ENCODE results near the gene AACS.

AACS gene

DNA sequence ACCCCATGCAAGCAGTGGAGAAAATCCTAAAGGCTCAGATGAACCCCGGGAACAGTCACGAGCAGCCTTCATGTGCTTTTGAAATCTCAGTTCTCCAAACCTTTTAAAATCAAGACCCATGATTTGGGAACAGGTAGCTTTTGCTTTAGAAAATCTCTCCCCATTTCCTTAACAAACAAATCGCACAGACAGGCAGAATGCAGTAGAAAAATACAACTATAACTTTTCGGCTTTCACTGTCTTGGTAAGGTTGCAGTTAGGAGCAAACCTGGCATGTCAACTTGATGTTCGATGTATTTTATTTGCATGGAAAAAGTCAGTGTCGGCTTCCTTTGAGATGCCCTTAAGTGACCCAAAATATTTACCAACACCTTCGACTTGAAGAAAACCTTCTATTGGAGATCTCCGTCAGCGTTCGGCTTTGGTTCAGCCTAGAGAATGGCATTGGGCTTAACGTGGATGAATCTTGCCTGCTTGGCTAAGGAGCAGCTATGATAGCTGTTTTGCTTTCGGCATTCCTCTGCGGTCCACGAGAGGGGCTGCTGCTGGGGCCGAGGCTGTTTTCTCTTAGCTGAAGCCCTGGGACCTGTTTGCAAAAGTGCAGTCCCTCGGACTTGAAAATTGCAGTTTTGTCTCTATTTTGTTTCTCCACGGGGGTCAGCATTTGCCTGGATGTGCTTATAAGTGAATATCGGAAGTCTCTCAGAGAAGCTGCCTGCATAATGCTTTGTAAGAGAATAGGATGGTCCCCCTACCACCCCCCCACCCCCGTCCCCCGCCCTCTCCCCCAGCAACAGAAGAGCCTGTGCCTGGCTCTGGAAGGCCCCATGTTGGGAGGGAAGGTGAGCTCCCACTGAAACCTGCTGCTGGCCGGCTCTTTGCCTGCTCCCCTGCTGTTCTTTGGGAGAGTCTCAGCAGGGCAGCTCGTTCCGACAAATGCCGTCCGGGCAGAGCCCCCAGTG lies 122.8 kb downstream of the AACS start:
- no peaks in the 10 kb centered on the region for H3K9me3 ChIP-seq (ENCODE audit: control insufficient read depth, low read length)
- peak overlapping the region; percentile 76 for H3K4me3 ChIP-seq (ENCODE audit: insufficient read depth, low read depth, low read length)
- H3K36me3 ChIP-seq (ENCODE audit: control insufficient read depth, insufficient read depth, low read length): no peaks in the 10 kb centered on the region
- no peak overlapping the region for H3K27ac ChIP-seq (ENCODE audit: insufficient read depth, low read depth, low read length, poor library complexity, severe bottlenecking)
- H3K27me3 ChIP-seq (ENCODE audit: control insufficient read depth, insufficient read depth, low read length, poor library complexity, severe bottlenecking): peaks cover 24% of the 10 kb centered on the region
- H3K4me1 ChIP-seq (ENCODE audit: control insufficient read depth, insufficient read depth, low read length): peaks cover 42% of the 10 kb centered on the region
- 0 to 1% methylated on average over 22 to 23 of the region's 25 CpGs for WGBS, 2 experiments

GRCh38 chr12:125189015-125189414 lies 123.8 kb downstream of the AACS start:
- WGBS, 2 experiments: 6 to 7% methylated on average over 8 to 10 of the region's 10 CpGs
- Histone ChIP-seq H3K27me3 (ENCODE audit: control insufficient read depth, insufficient read depth, low read length, poor library complexity, severe bottlenecking) (peaks cover 24% of the 10 kb centered on the region), H3K9me3 (ENCODE audit: control insufficient read depth, low read length) (no peaks in the 10 kb centered on the region), H3K4me1 (ENCODE audit: control insufficient read depth, insufficient read depth, low read length) (peaks cover 40% of the 10 kb centered on the region), H3K36me3 (ENCODE audit: control insufficient read depth, insufficient read depth, low read length) (no peaks in the 10 kb centered on the region), H3K27ac (ENCODE audit: insufficient read depth, low read depth, low read length, poor library complexity, severe bottlenecking) (no peak overlapping the region), H3K4me3 (ENCODE audit: insufficient read depth, low read depth, low read length) (peak overlapping the region; percentile 12)

DNA sequence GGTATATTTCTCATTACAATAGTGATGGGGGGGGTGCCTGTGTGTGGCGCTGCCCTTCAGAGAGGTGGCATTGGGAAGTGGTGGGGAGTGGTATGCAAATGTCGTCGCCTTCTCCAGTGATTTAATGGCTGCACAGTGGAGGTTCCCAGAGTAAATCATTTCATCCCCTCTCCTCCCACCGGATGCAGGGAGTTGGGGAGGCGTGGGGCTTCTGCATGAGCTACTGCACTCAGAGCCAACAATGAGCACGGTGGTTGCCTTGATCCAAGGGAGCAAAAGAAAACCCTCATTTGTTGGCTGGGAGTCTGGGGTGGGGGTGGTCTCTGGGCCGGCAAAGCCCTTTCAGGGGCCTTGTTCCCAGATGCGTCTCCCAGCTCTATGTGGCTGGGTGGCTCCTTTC lies 124.3 kb downstream of the AACS start:
- Histone ChIP-seq H3K4me1 (ENCODE audit: control insufficient read depth, insufficient read depth, low read length) (peaks cover 38% of the 10 kb centered on the region), H3K27ac (ENCODE audit: insufficient read depth, low read depth, low read length, poor library complexity, severe bottlenecking) (no peak overlapping the region), H3K36me3 (ENCODE audit: control insufficient read depth, insufficient read depth, low read length) (no peaks in the 10 kb centered on the region), H3K27me3 (ENCODE audit: control insufficient read depth, insufficient read depth, low read length, poor library complexity, severe bottlenecking) (peaks cover 24% of the 10 kb centered on the region), H3K9me3 (ENCODE audit: control insufficient read depth, low read length) (no peaks in the 10 kb centered on the region), H3K4me3 (ENCODE audit: insufficient read depth, low read depth, low read length) (peak overlapping the region; percentile 12)
- 10 to 14% methylated on average over 8 of the region's 8 CpGs for WGBS, 2 experiments

GRCh38 chr12:125191361-125192087 lies 126.3 kb downstream of the AACS start:
- no peak overlapping the region for H3K4me3 ChIP-seq (ENCODE audit: insufficient read depth, low read depth, low read length)
- H3K27me3 ChIP-seq (ENCODE audit: control insufficient read depth, insufficient read depth, low read length, poor library complexity, severe bottlenecking): peaks cover 21% of the 10 kb centered on the region
- peaks cover 36% of the 10 kb centered on the region for H3K4me1 ChIP-seq (ENCODE audit: control insufficient read depth, insufficient read depth, low read length)
- WGBS, 2 experiments: 87 to 92% methylated on average over 10 of the region's 10 CpGs
- H3K36me3 ChIP-seq (ENCODE audit: control insufficient read depth, insufficient read depth, low read length): no peaks in the 10 kb centered on the region
- H3K9me3 ChIP-seq (ENCODE audit: control insufficient read depth, low read length): no peaks in the 10 kb centered on the region
- no peak overlapping the region for H3K27ac ChIP-seq (ENCODE audit: insufficient read depth, low read depth, low read length, poor library complexity, severe bottlenecking)

DNA sequence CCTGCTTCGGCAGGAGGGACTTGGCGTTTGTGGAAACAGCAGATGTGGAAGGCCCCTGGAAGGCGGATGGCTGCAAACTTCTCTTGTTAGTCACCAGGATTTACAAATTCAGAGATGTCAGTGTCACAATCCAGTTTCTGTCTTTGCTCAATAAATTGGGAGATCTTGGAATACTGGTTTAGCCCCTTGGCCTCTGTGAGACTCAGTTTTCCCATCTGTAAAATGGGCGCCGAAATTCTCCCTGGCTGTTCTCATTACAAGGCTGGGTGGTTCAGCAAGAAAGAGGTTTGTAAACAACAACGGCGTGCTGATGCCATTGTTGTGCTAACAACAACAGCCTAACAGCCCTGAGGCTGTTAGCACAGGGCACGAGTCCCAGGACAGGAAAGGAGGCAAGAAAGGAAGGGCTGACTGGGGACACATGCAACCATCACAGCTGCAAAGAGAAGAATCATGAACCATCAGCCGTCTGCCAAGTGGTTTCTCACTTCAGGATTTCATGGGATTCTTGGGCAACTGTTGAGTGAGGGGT lies 127.5 kb downstream of the AACS start:
- peaks cover 32% of the 10 kb centered on the region for H3K4me1 ChIP-seq (ENCODE audit: control insufficient read depth, insufficient read depth, low read length)
- H3K27ac ChIP-seq (ENCODE audit: insufficient read depth, low read depth, low read length, poor library complexity, severe bottlenecking): no peak overlapping the region
- H3K4me3 ChIP-seq (ENCODE audit: insufficient read depth, low read depth, low read length): no peak overlapping the region
- no peaks in the 10 kb centered on the region for H3K36me3 ChIP-seq (ENCODE audit: control insufficient read depth, insufficient read depth, low read length)
- WGBS, 2 experiments: 71 to 72% methylated on average over 9 of the region's 9 CpGs
- peaks cover 11% of the 10 kb centered on the region for H3K27me3 ChIP-seq (ENCODE audit: control insufficient read depth, insufficient read depth, low read length, poor library complexity, severe bottlenecking)
- H3K9me3 ChIP-seq (ENCODE audit: control insufficient read depth, low read length): no peaks in the 10 kb centered on the region

Data from ectodermal cell (in vitro differentiated cells).